IMR-90 (cell line): ENCODE results near the gene PGA4. TPM values are rescaled to one million over a fixed set of nuclear protein-coding genes. Genes with fewer than 3 reads are reported as not detected.
A peak's percentile ranks its signal among the peaks of the same experiment; 100 is the strongest.

ENCODE experiments used
- ATAC-seq: fragments of 200-7000 bp; cut with Tn5 transposase; 2 replicates; pipeline ENCODE4 v1.9.1; 2020; ENCODE audit warnings: low read depth, mild to moderate bottlenecking, moderate library complexity
- BruUV-seq: library from RNA; stranded (reverse); fragments of 400-500 nt; replicated peaks from 2 replicates; lab custom pipeline; 2021; lab: Mats Ljungman, UMichigan
- CTCF ChIA-PET: fragments of 300-600 bp; formaldehyde crosslinking; extraction: SDS; loops from one replicate; lab custom pipeline; 2021; ENCODE audit warnings: antibody characterized with exemption; lab: Yijun Ruan, JAX
- POLR2A ChIA-PET: fragments of 300-600 bp; sonication (Branson Sonifier 250); formaldehyde crosslinking; loops from one replicate; lab custom pipeline; 2022; ENCODE audit warnings: antibody characterized with exemption; ENCODE audit not compliant: unreplicated experiment; lab: Charles Lee
- DNase-seq: peaks from one replicate; pipeline ENCODE4 v3.0.0; 2013
- H2AFZ ChIP-seq: replicated peaks from 2 replicates; pipeline ENCODE3; 2013; ENCODE audit warnings: low read length, mild to moderate bottlenecking; ENCODE audit not compliant: poor library complexity
- H2AK5ac ChIP-seq: 2 replicates; pipeline ENCODE4 v1.6.1; 2013; ENCODE audit warnings: low read depth, low read length, inconsistent platforms
- H2AK9ac ChIP-seq: replicated peaks from 2 replicates; pipeline ENCODE3; 2013; ENCODE audit warnings: mild to moderate bottlenecking, low read depth, low read length, moderate library complexity; ENCODE audit not compliant: poor library complexity
- H2BK120ac ChIP-seq: 2 replicates; pipeline ENCODE4 v1.6.1; 2013; ENCODE audit warnings: low read depth, low read length, inconsistent platforms
- H2BK15ac ChIP-seq: 3 replicates; pipeline ENCODE4 v1.6.1; 2013; ENCODE audit warnings: low read depth, low read length, inconsistent platforms
- H2BK20ac ChIP-seq: 2 replicates; pipeline ENCODE4 v1.6.1; 2013; ENCODE audit warnings: low read depth, mild to moderate bottlenecking, inconsistent platforms, low read length, moderate library complexity
- H2BK5ac ChIP-seq: 2 replicates; pipeline ENCODE4 v1.6.1; 2013; ENCODE audit warnings: mild to moderate bottlenecking, low read depth, low read length, inconsistent platforms; ENCODE audit not compliant: poor library complexity, severe bottlenecking
- H3K14ac ChIP-seq: replicated peaks from 2 replicates; pipeline ENCODE4 v1.6.1; 2013; ENCODE audit warnings: low read depth, low read length, inconsistent platforms
- H3K18ac ChIP-seq: 2 replicates; pipeline ENCODE4 v1.6.1; 2013; ENCODE audit warnings: low read depth, low read length, control low read depth
- H3K23ac ChIP-seq: 2 replicates; pipeline ENCODE4 v1.6.1; 2013; ENCODE audit warnings: low read depth, low read length, inconsistent platforms
- H3K27ac ChIP-seq: 2 replicates; pipeline ENCODE4 v1.5.1; 2013; ENCODE audit warnings: mild to moderate bottlenecking, control low read depth, low read length; ENCODE audit not compliant: insufficient read depth
- H3K27me3 ChIP-seq: 2 replicates; pipeline ENCODE4 v1.6.1; 2013; ENCODE audit warnings: low read length; ENCODE audit not compliant: control insufficient read depth, insufficient read depth
- H3K36me3 ChIP-seq: 2 replicates; pipeline ENCODE4 v1.6.1; 2013; ENCODE audit warnings: low read length, mixed read lengths; ENCODE audit not compliant: control insufficient read depth, insufficient read depth
- H3K4ac ChIP-seq: 2 replicates; pipeline ENCODE4 v1.6.1; 2013; ENCODE audit warnings: low read depth, low read length, inconsistent platforms
- H3K4me1 ChIP-seq: 2 replicates; pipeline ENCODE4 v1.6.1; 2013; ENCODE audit warnings: low read length, mixed read lengths; ENCODE audit not compliant: control insufficient read depth, insufficient read depth
- H3K4me2 ChIP-seq: 2 replicates; pipeline ENCODE4 v1.6.1; 2013; ENCODE audit warnings: low read depth, mild to moderate bottlenecking, control low read depth, low read length, moderate library complexity
- H3K4me3 ChIP-seq: 2 replicates; pipeline ENCODE4 v1.5.1; 2013; ENCODE audit warnings: low read depth, mild to moderate bottlenecking, control low read depth, low read length, moderate library complexity; ENCODE audit not compliant: insufficient read depth
- H3K56ac ChIP-seq: 2 replicates; pipeline ENCODE4 v1.6.1; 2013; ENCODE audit warnings: low read length, inconsistent platforms; ENCODE audit not compliant: insufficient read depth; ENCODE audit errors: extremely low read depth
- H3K79me1 ChIP-seq, 2 experiments: 2 replicates each; pipeline ENCODE4 v1.6.1; 2013; ENCODE audit warnings: low read length in 2 of 2, inconsistent platforms in 1 of 2, low read depth in 1 of 2
- H3K9ac ChIP-seq: 2 replicates; pipeline ENCODE4 v1.6.1; 2013; ENCODE audit warnings: low read depth, low read length, control low read depth
- H3K9me1 ChIP-seq: 2 replicates; pipeline ENCODE4 v1.6.1; 2013; ENCODE audit warnings: low read length, inconsistent platforms; ENCODE audit not compliant: insufficient read depth
- H3K9me3 ChIP-seq: 2 replicates; pipeline ENCODE4 v1.6.1; 2013; ENCODE audit warnings: low read length; ENCODE audit not compliant: control insufficient read depth, insufficient read depth
- H4K20me1 ChIP-seq: 2 replicates; pipeline ENCODE4 v1.6.1; 2013; ENCODE audit warnings: low read length, inconsistent platforms; ENCODE audit not compliant: insufficient read depth
- H4K5ac ChIP-seq: 2 replicates; pipeline ENCODE4 v1.6.1; 2013; ENCODE audit warnings: mild to moderate bottlenecking, low read depth, low read length, control low read depth
- H4K8ac ChIP-seq, 2 experiments: 2 replicates each; pipeline ENCODE4 v1.6.1; 2013; ENCODE audit warnings: low read depth in 2 of 2, low read length in 2 of 2, control low read depth in 1 of 2, inconsistent platforms in 1 of 2
- H4K91ac ChIP-seq: 2 replicates; pipeline ENCODE4 v1.6.1; 2013; ENCODE audit warnings: low read depth, low read length, inconsistent platforms; ENCODE audit not compliant: insufficient read depth
- CTCF ChIP-seq: conservative IDR thresholded peaks from 2 replicates; pipeline ENCODE4 v1.5.1; 2012; ENCODE audit warnings: mild to moderate bottlenecking, low read depth, low read length, improper control_type of control experiment
- RFX5 ChIP-seq: IDR thresholded peaks from 2 replicates; pipeline ENCODE4 v1.8.0; 2012; ENCODE audit warnings: low read depth, mild to moderate bottlenecking, low read length, moderate library complexity
- WGBS, 2 experiments: methylation state at CpG; one replicate each; pipeline versions ENCODE4 v1.1.5 to v1.1.7; 2013; ENCODE audit warnings: missing lambda C conversion rate in 2 of 2; ENCODE audit not compliant: insufficient read length in 1 of 2; ENCODE audit errors: extremely low coverage in 2 of 2; 5-methylcytosine and 5-hydroxymethylcytosine counted together
- dilution Hi-C: fragments of 300-500 bp; cut with HindIII; formaldehyde crosslinking; loops from one replicate; pipeline ENCODE4 v1.14.3; 2018; ENCODE audit warnings: low sequenced_read_pairs; ENCODE audit not compliant: unreplicated experiment
- in situ Hi-C: fragments of 300-500 bp; cut with MboI; formaldehyde crosslinking; loops from 3 replicates; pipeline ENCODE4 v1.14.3; 2019; ENCODE audit warnings: low sequenced_read_pairs, inconsistent platforms, mixed read lengths
- intact Hi-C: fragments of 100-400 bp; cut with micrococcal nuclease; formaldehyde crosslinking; loops from 2 replicates; pipeline ENCODE4 v1.10.0; 2022
- polyA plus RNA-seq, 3 experiments: library from polyadenylated mRNA; depleted of rRNA; stranded (reverse); fragments of >200 nt; gene quantifications; 2 replicates each; pipeline ENCODE4 v1.2.3, GENCODE V29; 2012; ENCODE audit warnings: low replicate concordance in 1 of 3
- total RNA-seq: library from RNA; depleted of rRNA; stranded (reverse); fragments of >200 nt; gene quantifications from 2 replicates; pipeline ENCODE4 v1.2.3, GENCODE V29; 2012

PGA4 gene
- total and polyA plus RNA-seq, 2 of the 4 experiments (the other 2 are of a cell fraction): not detected

DNA sequence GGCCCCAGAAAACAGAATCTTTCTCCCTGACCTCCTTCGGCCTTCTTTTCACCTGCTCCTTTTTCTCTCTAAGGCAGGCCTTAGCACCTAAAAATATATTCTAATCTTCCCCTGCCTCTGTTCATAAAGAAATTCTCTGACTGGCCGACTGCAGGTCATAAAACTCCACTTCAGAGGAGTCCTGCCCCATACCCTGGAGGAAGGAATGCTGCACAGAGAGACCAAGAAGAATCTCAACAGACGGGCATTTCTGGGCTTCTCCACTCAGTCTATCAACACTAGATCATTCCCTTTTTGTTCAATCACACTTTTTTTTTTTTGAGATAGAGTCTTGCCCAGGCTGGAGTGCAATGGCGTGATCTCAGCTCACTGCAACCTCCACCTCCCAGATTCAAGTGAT, 38.5 kb upstream of the PGA4 start:
- Histone ChIP-seq H3K4me3 (no peak overlapping the region), H3K4me1 (no peaks in the 10 kb centered on the region), H2BK120ac (no peak overlapping the region), H4K91ac (no peak overlapping the region), H3K9me1 (no peaks in the 10 kb centered on the region), H2AK5ac (no peak overlapping the region), H4K20me1 (no peaks in the 10 kb centered on the region), H3K18ac (no peak overlapping the region), H3K4ac (no peak overlapping the region), H3K9ac (no peak overlapping the region), H3K14ac (no peak overlapping the region), H2BK5ac (no peak overlapping the region), H3K27ac (no peak overlapping the region), H2BK20ac (no peak overlapping the region), H4K5ac (no peak overlapping the region), H3K23ac (no peak overlapping the region), H3K79me1 (no peaks in the 10 kb centered on the region), H3K27me3 (no peaks in the 10 kb centered on the region; the same call in none of the 2 replicates), H4K8ac (no peak overlapping the region), H2AK9ac (no peak overlapping the region), H3K36me3 (no peaks in the 10 kb centered on the region), H2BK15ac (no peak overlapping the region), H3K56ac (no peak overlapping the region), H3K4me2 (no peak overlapping the region), H3K9me3 (no peaks in the 10 kb centered on the region), H2AFZ (no peak overlapping the region)
- intact Hi-C loops (no loop called here), dilution Hi-C loops (no loop called here), in situ Hi-C loops (no loop called here)
- POLR2A ChIA-PET: no interaction called here
- no TSS peak for BruUV-seq
- ATAC-seq (0 out of 2 replicates have a peak, but pooled peaks have one; percentile 33), DNase-seq (no peak)
- WGBS, 2 experiments: 56% methylated on average over 1 of the region's 4 CpGs; no CpG with 5 or more reads in 1 of the 2 experiments
- TF ChIP-seq RFX5 (no peak), CTCF (0 out of 2 replicates have a peak, but pooled peaks have one; percentile 19)
- CTCF ChIA-PET: no interaction called here
